ENCODE data around the gene ADK.
"Not testable (repeated sequence)": the region's sequence is repeated elsewhere in the genome, so short reads cannot be mapped to it uniquely, and the experiment has no call there.

Gene ADK

DNA sequence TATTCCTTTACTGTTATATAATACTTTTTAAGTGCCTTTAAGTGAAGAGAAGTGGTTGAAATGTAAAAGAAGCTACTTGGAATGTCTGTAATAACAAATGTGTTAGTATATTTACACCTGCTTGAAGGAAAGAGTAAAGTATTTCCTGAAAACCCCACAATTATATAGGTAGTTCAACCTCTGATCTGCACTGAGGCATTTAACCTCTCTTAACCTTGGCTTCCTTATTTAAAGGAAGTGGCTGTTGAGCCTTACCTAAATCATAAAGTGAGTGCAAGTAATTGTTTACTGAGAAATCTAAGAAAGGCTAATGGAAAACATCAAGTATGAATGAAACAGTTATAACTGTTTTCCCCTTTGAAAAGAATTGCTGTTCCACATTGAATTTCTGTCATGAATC, 294.5 kb downstream of the ADK start:
- no peak overlapping the region for H3K4me3 ChIP-seq (ENCODE audit: low read length)
- DNase-seq (ENCODE audit: low read depth): no peak
- no peak for TF ChIP-seq CTCF (conservative IDR thresholded peaks at IDR 0.05; ENCODE audit: low read length)

DNA sequence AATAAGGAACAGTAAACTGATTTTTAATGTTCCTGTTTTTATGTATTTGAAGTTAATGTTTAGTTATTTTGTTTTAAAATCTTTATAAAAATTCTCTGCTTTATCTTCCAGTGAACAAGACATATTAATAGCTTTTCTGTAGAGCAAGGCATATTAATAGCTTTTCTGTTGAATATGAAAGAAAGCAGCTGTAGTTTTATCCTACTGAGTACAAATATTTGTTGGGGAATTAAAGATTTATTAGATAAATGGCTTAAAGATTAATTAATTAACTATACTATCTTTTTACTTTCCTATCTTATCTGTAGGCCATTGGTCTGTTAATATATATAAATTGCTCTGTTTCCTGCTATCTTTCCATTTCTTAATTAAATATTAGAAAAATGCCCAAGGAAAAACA, 299.6 kb downstream of the ADK start:
- TF ChIP-seq CTCF (conservative IDR thresholded peaks at IDR 0.05; ENCODE audit: low read length): no peak
- no peak for DNase-seq (ENCODE audit: low read depth)
- no peak overlapping the region for H3K4me3 ChIP-seq (ENCODE audit: low read length)

DNA sequence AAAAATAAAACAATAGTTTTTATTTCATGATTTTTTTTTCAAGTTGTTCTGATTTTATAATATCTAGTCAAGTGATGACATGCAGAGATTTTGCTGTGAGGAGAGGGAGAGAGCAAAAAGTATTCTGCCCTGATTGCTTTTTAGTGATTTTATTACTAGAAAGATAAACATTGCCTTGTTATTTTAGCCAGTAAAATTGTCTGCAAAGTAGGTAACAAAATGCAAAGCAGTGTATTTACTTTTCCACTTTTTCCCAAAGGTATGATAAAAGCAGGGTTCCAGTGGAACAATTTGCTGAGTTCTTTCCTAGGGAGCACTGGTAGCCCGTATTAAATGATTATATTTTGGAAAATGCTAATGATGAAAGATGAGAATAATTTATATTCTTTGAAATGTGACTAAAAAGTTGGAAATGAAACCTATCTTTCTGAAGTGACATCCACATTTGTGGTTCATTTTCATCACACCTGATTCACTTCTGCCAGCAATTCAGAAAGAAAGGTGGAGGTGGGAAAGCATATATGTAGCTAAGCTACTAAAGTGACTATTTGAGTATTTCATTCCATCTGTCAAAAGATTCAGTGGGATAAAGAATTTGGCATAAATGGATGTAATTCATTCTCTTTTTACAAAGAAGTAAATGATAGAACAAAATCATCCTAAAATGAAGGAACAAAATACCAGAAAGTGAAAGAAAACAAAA, 300.3 kb downstream of the ADK start:
- no peak for DNase-seq (ENCODE audit: low read depth)
- no peak overlapping the region for H3K4me3 ChIP-seq (ENCODE audit: low read length)
- no peak for TF ChIP-seq CTCF (conservative IDR thresholded peaks at IDR 0.05; ENCODE audit: low read length)

GRCh38 chr10:74453169-74453568, 302.1 kb downstream of the ADK start:
- H3K4me3 ChIP-seq (ENCODE audit: low read length): no peak overlapping the region
- no peak for DNase-seq (ENCODE audit: low read depth)
- no peak for TF ChIP-seq CTCF (conservative IDR thresholded peaks at IDR 0.05; ENCODE audit: low read length)

DNA sequence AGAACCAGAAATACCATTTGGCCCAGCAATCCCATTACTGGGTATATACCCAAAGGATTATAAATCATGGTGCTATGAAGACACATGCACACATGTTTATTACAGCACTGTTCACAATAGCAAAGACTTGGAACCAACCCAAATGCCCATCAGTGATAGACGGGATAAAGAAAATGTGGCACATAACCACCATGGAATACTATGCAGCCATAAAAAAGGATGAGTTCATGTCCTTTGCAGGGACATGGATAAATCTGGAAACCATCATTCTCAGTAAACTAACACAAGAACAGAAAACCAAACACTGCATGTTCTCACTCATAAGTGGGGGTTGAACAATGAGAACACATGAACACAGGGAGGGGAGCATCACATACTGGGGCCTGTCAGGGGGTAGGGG, 306.5 kb downstream of the ADK start:
- DNase-seq (ENCODE audit: low read depth); H3K4me3 ChIP-seq (ENCODE audit: low read length): not testable (repeated sequence)

GRCh38 chr10:74460812-74461211, 309.8 kb downstream of the ADK start:
- H3K4me3 ChIP-seq (ENCODE audit: low read length): no peak overlapping the region
- no peak for TF ChIP-seq CTCF (conservative IDR thresholded peaks at IDR 0.05; ENCODE audit: low read length)
- peak; percentile 8 for DNase-seq (ENCODE audit: low read depth)

GRCh38 chr10:74474022-74474713, 323.1 kb downstream of the ADK start:
- no peak for DNase-seq (ENCODE audit: low read depth)
- H3K4me3 ChIP-seq (ENCODE audit: low read length): no peak overlapping the region
- TF ChIP-seq CTCF (conservative IDR thresholded peaks at IDR 0.05; ENCODE audit: low read length): no peak

DNA sequence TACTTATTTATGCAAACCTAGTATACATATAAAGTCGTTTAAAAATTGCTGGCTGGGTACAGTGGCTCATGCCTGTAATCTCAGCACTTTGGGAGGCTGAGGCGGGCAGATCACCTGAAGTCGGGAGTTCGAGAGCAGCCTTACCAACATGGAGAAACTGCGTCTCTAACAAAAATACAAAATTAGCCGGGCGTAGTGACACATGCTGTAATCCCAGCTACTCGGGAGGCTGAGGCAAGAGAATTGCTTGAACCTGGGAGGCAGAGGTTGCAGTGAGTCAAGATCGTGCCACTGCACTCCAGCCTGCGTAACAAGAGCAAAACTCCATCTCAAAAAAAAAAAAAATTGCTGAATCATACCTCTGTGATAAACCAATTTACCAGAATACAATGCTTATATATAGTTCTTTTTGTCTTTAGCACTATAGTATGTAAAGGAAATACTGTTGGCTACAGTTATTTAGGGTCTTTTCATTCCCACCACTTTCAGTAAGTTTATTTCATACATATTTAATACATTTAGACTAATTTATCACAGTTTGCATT, 325.2 kb downstream of the ADK start:
- not testable (repeated sequence) for H3K4me3 ChIP-seq (ENCODE audit: low read length); DNase-seq (ENCODE audit: low read depth)

Measured in AG10803 (cell line).